T47D (cell line): ENCODE results near the gene SCO1.

ENCODE experiments used
- DNase-seq, 2 experiments: peaks; one replicate each; pipeline versions ENCODE4 v3.0.0 to v3.0.0-alpha.2; 2011 to 2012; ENCODE audit warnings: low read depth in 1 of 2, low spot score in 1 of 2
- JUND ChIP-seq: IDR thresholded peaks from 2 replicates; pipeline ENCODE4 v1.6.1; 2012; ENCODE audit warnings: low read depth
- in situ Hi-C: cut with HindIII; loops from 2 replicates; pipeline ENCODE4 v1.10.0; 2016; ENCODE audit warnings: low sequenced_read_pairs, low pct_unique_long_range_greater_than_20kb

The SCO1 gene

DNA sequence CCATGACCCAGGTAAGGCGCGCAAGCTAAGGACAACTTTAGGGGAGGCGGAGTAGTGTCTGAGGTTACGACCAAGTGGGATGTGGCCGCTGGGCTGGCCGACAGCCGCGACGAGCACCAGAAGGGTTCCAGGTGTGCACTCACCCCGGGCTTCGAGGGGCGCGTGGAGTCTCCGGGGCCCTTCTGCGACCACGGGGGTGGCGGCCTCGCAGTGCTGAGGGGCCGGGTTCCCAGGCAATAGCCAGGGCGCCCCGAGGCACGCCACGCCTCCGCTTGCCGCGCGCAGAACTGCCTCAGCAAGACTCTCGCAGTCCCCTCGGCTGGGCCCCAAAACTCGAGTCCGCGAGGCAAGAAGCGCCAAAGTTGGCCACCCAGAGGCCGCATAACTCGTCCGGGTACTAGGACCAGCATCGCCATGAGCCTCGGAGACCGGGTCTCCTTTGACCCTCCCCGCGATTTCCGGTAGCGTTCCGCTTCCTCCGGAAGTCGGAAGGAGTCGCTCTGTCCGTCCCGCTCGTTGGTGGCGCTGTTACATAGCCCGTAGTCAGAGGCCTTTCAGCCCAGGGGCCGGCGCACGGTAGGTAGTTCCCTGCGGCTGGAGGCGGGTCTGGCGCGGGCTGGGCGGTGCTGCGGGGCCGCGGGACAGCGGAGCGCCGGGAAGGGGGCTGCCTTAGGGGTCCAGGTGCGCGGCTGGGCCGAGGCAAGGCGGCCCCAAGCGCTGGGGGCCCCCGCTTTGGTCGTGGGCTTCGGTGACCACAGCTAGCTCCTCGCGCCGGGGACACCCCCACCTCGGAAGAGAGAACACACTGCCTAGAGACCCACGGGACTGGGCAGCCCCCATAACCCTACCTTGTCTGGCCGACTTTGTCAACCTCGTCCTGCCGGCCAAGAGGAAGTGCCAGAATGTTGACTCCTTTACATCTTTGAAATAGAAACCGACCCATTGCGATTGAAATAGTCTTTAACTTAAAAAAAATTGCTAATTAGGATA is at the start of gene SCO1, which contains the start of gene ADPRM:
TSS of gene SCO1 (minus strand) at position 442 of the 990 bp plus-strand sequence. CDS start at position 416, 26 bp downstream.
TSS of gene ADPRM (plus strand) at position 503 of the 990 bp plus-strand sequence. CDS start 7,333 bp downstream, outside the sequence.
- TF ChIP-seq JUND = no peak
- in situ Hi-C loops = no loop called here
- DNase-seq = peak; percentile 76 to 91

DNA sequence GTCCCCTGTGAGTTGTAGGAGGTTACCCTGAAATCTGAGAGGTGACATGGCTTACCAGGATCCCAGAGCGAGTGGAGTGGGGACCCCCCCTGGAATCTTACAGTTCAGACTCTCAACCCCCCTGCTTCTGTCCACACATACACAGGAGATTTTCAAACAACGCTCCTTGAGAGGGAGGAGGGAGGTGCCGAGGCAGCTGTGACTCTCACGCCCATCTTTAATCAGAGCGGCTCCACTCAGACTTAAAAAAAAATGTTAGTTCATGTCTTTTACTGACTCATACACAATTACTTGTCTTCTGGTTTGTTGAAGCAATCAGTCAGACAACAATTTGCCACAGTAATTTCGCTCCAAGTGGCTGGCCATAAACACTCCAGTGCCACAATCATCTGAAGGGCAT is 47.9 kb upstream of the SCO1 start:
- no peak for DNase-seq
- no peak for TF ChIP-seq JUND
- in situ Hi-C loops = no loop called here

DNA sequence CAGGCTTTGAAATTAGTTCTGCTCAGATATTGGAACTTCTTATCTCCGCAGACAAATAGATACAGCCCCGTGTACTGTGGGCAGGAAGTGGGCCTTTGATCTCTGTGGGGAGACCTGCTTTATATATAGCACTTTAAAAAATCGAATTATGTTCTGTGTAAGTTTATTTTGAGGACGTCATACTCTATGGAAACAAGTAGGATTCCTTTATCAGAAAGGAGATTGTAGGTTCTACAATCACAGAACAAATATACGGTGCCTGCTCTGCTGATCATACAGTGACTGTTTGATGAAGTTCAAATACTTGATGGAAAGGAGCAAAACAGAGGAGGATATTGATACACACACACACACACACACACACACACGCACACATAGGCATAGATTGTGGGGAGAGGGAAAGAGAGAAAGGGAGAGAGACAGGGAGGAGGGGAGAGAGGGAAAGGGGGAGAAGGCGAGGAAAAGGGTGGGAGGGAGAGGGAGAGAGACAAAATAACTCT is 47.2 kb upstream of the SCO1 start:
- no peak for TF ChIP-seq JUND
- DNase-seq = no peak
- in situ Hi-C loops = no loop called here

DNA sequence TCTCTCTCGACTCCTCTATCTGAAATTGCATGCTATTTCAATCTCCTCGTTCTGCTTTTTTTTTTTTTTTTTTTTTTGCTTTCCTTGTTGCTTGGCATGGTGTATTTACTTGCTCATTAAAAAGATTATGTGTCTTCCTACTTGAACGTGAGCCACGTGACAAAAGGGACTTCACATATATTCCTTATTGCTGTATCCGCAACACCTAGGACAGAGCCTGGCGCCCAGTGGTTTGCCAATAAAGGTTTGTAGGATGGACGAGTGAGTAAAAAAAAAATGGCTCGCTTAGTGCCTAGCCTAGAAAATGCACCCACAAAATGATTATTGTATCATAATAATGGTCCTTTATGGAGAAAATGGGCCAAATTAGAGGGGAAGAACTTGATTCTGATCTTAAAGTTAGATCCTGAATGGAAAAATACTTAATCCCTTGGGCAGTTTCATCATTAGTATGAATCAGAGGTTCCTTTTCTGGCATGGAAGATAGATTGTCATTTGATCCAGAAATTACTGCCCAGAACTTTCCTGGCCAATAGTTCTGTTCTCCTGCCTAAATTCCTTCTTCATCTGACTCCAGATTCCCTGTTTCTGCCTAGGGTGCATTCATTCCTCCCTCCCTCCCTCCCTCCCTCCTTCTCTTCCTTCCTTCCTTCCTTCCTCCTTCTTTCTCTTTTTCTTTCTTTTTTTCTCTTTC is 46.1 kb upstream of the SCO1 start:
- in situ Hi-C loops = no loop called here
- DNase-seq = no peak
- TF ChIP-seq JUND = no peak

DNA sequence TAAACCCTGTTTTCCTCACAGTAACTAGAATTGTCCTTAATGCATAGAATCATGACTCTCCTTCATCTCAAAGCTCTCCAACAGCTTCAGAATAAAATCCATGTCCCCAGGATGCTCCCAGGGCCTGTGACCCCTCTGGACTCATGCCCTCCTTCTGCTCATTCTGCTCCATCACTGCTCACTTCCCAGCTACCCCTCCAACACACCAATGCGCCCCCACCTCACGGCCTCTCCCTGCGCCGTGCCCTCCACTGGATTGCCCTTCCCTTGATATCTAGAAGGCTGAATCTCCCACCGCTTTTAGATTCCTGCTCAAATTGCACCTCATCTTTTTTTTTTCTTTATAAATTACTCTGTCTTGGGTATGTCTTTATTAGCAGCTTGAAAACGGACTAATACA is 45.1 kb upstream of the SCO1 start:
- in situ Hi-C loops = no loop called here

DNA sequence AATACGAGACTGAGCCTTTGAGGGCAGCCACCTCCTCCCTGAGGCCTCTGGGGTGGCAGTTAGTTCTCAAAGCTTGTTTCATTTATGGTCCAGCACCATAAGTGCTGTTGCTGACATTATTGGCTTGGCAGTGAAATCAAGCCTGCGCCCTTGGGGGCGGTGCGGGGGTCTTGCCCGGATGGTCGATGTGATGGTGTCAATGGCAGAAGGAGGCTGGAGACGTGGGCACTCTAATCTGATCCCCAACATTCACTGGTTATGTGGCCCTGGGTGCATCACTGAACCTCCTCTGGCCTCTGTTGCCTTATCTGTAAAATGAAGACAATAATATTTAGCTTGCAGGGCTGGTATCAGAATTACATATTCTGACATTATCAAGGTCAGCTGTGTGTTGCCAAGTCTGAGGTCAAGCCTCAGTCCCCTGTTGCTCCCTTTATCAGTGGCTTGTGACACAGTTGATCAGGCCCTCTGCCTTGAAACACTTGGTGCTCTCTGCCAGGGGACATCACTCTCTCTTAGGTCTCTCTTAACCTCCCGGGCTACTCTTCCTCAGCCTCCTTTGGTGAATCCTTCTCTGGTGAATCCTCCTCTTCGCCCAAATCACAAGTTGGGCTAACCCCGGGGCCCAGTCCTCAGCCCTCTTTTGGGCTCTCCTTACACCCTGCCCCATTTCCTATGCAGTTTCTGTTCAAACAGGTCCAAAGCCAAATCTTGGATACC is 44.2 kb upstream of the SCO1 start:
- DNase-seq = no peak
- in situ Hi-C loops = no loop called here
- no peak for TF ChIP-seq JUND

More for the DNA sequence above, 45.1 kb upstream of the SCO1 start:
- DNase-seq = no peak
- no peak for TF ChIP-seq JUND

DNA sequence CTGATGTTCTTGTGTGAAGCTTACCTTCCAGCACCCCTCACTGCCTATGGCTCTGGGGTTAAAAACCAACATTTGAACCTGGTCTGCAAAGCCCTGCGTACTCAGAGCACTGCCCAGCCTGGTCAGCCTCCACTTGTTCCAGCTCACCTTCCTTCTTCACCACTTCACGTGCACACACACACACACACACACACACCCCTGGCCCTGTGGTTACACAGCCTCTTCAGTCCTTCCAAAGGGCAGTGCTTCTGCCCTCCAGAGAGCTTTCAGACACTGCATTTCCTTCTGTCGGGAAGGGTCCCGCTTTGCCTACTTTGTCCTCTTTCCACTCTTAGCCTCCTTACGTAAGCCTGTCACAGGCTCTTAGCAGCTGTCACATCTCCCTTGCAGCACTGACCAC is 42.1 kb upstream of the SCO1 start:
- in situ Hi-C loops = no loop called here
- DNase-seq = no peak
- TF ChIP-seq JUND = no peak

DNA sequence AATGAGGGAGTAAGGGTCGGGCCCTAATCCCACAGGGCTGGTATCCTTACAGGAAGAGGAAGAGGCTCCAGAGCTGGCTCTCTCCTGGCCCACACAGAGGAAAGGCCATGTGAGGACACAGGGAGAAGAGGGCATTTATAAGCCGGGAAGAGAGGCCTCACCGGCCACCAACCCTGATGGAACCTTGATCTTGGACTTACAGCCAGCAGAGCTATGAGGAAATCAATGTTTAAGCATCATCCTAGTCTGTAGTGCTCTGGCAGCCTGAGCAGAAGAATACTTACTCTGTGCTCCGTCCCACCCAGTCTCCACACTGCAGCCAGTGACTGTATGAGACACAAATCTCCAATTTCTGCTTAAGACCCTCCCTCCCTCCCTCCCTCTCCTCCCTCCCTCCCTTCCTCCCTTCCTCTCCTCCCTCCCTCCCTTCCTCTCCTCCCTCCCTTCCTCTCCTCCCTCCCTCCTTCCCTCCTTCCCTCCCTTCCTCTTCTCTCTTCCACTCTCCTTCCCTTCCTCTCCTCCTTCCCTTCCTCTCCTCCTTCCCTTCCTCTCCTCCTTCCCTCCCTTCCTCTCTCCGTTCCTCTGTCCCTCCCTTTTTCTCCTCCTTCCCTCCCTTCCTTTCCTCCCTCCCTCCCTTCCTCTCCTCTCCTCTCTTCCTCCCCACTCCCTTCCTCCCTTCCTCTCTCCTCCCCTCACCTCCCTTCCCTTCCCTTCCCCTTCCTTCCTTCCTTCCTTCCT is 41.4 kb upstream of the SCO1 start:
- no peak for TF ChIP-seq JUND
- no peak for DNase-seq
- in situ Hi-C loops = no loop called here

DNA sequence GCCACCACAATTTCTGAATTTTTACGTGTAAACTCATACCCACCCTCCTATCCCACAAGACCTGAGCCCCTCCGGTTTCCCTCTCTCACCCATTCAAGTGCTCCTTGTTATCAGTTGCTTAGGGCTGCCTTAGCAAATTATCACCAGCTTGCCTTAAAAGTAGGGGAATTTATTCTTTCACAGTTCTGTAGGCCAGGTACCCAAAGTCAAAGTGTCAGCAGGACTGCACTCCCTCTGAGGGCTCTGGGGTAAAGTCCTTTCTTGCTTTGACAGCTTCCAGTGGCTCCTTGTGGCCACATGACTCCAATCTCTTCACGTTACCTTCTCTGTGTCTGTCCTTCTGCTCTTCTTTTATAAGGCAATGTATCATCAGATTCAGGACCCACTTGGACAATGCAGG is 40.4 kb upstream of the SCO1 start:
- in situ Hi-C loops = no loop called here
- no peak for DNase-seq
- no peak for TF ChIP-seq JUND

DNA sequence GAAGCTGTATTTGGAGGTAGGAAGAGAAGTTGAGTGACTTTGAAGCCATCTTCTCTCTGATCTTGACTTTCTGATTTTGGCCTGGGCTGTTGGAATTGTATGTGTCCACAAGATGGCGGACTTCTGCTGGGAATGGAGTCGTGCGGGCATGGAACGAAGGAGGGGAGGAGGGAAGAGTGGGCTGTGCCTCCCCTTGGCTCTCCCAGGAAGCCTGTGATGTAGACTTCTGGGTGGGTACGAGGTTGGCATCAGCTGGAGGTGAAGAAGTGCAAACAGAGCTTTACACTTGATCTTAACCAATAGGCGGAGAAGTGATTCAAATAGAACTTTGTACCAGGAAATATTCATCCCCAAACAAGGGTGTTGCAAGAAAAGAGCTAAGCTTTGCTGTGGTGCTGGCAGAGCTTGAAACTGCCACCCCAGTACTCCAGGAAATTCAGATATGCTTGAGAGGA is 39.9 kb upstream of the SCO1 start:
- in situ Hi-C loops = no loop called here
- DNase-seq = peak; percentile 33 to 58
- TF ChIP-seq JUND = no peak

DNA sequence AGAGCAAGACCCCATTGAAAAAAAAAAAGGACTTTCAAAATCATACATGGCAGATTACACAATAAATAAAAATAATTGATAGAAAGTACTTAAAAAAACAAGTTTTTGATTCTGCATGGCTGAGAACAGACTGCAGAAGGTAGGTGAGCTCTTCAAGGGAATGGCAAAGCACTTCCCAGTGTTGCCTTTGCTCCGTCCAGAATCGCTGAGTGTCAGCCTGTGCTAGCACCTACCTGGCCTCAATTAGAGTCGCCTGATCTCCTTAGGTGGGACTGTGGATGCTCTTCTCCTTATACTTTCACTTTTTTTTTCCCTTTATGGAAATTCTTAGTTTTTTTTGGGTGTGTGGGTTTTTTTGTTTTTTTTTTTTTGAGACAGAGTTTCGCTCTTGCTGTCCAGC is 38.5 kb upstream of the SCO1 start:
- in situ Hi-C loops = no loop called here
- TF ChIP-seq JUND = no peak

DNA sequence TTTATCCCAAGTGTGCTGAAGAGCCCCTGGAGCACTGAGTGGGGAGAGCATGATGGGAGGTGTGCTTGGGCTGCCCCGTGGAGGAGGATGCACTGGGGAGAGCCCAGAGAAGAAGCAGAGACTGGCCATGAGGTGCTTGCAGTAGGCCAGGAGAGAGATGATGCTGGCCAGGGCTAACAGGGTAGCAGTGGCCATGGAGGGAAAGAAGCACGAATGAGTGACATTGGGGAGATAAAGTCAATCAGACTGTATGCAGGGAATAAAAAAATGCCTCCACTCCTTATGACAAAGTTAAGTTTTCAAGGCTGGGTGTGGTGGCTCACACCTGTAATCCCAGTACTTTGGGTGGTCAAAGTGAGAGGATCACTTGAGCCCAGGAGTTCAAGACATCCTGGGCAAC is 37.9 kb upstream of the SCO1 start:
- DNase-seq = no peak
- TF ChIP-seq JUND = no peak
- in situ Hi-C loops = no loop called here

More for the DNA sequence above, 38.5 kb upstream of the SCO1 start:
- no peak for DNase-seq
